NCI-H748 (cell line): Measurements from ENCODE around the gene CDH23.
A peak's percentile ranks its signal among the peaks of the same experiment; 100 is the strongest.

Experiments
- DNase-seq: peaks from one replicate; lab custom pipeline; 2025; ENCODE audit not compliant: unreplicated experiment; lab: John Stamatoyannopoulos, UW

Gene CDH23

DNA sequence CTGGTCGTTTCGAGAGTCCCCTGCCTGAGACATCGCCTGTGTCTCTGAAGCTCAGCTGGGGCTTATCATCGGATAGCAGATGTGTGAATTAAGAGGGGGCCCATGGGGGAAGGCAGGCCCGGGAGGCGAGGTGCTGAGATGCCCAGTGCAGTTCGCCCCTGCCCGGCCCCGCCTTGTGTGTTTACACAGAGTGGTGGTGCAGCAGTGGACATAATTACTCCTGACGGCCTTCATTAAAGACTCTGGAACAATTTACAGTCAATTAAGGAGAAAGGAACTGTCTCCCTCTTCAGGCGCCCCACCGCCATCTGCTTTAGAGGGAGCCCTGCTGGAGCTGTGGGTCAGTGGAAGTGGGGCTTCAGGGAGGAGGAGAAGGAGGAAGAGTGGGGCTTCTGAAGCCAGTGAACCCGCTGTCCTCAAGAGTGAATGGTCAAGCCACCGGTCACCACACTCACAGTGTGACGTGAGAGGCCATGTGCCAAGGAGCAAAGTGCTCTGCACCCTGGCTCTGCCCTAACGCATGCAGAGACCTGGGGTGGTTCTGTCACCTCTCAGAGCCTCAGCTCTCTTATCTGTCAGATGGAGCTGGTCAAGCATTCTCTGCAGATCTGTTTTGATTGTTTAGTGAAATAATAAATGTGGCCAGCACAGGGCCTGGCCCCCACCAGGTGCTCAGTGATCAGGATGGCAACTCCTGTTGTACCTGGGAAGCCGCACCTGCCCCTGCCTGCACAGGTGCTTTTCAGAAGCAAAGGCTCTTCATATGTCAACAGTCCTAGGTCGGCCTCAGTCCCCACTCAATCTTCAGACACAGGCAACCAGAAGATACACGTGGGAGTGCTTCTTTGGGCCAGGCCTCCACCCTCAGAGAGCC lies 65.6 kb downstream of the CDH23 start:
- peak; percentile 83 for DNase-seq

DNA sequence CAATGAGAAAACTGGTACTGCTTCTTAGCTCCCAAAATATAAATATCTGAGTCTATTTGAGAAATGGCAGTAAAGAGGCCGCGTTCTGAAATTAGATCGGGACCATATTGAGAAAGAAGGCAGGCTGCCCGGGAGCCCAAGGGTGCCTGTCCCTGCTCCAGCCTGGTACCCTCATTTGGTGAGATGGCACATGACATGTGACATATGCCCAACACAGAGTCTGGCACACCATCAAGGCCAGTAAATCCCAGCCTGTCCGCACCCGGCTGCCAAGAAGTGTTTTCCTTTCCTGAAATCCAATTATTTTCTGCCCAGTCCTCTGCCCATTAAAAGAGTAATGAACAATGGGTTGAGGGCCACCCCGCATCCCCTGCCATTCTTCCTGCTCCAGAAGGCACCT lies 66.4 kb downstream of the CDH23 start:
- DNase-seq, result no peak

DNA sequence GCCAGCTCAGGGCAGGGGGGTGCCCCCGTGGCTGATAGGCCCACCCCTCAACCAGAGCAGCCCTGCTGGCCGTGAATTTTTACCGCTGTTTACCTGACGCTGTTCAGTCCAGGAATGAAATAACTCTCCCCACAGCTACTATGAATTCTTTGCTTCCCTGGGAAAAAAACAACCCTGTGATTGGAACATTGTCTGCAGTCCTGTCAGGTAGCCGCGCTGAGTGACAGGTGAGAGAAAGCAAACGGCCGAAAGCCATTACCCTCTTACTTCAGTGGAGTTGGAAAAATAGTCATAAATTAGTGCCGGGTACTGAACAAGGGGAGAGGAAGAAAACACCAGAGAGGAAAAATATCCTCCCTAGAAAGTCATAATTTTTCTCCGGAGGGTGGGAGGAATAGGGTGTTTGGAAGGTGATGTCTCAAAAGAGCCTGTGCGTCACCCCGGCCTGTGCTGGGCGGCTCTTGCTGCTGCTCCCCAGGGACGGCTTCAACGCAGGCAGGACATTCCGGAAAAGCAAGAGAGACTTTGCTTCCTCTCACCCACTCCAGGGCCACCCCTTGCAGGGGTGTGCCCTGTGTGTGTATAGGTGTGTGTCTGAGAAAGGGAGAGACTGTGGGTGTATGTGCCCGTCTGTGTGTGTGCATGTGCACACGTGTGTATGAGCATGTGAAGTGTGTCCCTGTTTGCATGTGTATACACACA lies 69.0 kb downstream of the CDH23 start:
- no peak for DNase-seq

GRCh38 chr10:71466330-71466729 lies 69.6 kb downstream of the CDH23 start:
- DNase-seq, result no peak

- no peak for DNase-seq
These were observed 70.4 kb downstream of the CDH23 start for GRCh38 chr10:71467161-71467560.

DNA sequence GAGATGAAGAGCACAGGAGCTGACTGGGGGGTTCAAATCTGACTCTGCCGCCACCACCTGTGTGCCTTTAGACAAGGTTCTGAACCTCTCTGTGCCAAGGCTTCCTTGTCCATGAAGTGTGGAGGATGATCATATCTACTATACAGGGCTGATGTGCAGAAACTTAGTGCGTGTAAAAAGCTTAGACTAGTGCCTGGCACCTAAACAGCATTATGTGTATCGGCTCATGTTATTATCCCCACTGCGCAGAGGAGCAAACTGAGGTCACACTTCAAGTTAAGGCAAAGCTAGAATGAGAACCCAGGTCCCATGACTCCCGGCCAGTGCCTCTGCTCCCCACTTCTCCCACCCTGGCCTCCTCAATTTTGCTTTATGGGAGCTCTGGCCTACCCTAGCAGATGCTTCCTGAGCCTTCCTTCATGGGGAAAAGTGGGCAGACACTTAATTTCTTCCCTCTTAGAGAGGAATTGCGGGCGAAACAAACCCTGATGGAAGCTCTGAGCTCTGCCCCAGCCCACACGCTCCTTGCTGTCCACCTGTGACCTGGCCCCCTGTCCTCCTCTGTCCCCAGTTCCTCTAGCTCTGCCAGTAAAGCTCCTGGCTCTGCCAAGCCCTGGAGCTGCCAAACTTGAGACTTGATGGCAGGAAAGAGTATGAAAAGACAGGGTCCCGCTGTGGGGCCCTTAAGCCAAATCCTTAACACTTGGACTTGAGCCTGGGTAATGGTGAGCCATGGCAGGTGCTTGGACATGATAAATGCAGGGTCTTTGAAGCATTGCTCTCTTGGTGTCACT lies 71.0 kb downstream of the CDH23 start:
- no peak for DNase-seq

DNA sequence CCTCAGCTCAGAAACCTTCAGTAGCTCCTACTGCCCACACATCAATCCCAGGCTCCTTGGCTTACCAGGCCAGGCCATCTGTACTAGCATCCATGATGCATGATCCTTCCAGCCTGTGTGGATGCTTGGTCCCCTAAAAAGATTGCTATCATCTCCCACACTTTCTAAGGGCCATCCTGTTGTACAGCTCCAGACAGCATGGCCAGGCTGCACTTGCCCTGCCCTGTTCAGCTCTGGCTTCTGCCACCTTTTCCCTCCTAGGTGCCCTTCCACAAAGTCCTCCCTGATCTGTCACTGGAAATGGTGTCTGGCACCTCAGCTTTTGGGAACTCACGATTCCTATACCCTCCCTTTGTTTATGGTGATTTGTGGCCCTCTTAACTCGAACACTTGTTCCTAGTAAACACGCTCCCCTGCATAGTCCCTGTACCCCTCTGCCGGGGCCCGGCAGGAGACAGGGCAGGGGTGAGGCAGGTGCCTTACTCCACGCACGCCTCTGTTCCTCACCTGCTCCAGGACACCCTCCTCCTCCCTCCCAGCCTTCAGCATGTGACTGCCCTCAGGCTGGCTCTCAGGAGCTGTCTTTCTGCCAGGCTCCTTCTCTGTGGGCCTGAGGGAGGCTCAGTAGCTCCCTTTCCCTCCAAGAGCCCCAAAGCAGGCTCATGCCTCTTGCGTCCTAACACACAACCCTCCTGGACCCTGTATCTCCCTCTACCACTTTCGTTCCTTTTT lies 71.8 kb downstream of the CDH23 start:
- no peak for DNase-seq

DNA sequence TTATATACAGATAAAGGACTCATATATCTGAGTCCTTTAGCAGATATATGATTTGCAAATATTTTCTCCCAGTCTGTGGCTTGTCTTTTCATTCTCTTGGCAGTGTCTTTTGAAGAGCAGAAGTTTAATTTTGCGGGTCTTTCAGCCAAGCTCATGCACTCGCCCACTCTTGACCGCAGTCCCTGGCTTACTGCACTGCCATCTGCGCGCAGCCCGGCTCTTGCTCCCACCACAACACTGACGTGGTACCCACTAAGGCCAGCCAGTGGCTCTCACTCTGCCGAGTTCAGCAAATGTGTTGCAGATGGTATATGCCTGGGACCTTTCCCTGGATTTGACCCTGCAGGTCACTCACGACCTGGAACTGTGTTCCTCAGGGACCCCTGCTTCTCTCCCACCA lies 74.3 kb downstream of the CDH23 start:
- DNase-seq, result no peak

GRCh38 chr10:71471957-71472365 lies 75.2 kb downstream of the CDH23 start:
- DNase-seq, result no peak

GRCh38 chr10:71472466-71472865 lies 75.7 kb downstream of the CDH23 start:
- DNase-seq, result no peak

- no peak for DNase-seq
These were observed 76.2 kb downstream of the CDH23 start for GRCh38 chr10:71472912-71473311.

DNA sequence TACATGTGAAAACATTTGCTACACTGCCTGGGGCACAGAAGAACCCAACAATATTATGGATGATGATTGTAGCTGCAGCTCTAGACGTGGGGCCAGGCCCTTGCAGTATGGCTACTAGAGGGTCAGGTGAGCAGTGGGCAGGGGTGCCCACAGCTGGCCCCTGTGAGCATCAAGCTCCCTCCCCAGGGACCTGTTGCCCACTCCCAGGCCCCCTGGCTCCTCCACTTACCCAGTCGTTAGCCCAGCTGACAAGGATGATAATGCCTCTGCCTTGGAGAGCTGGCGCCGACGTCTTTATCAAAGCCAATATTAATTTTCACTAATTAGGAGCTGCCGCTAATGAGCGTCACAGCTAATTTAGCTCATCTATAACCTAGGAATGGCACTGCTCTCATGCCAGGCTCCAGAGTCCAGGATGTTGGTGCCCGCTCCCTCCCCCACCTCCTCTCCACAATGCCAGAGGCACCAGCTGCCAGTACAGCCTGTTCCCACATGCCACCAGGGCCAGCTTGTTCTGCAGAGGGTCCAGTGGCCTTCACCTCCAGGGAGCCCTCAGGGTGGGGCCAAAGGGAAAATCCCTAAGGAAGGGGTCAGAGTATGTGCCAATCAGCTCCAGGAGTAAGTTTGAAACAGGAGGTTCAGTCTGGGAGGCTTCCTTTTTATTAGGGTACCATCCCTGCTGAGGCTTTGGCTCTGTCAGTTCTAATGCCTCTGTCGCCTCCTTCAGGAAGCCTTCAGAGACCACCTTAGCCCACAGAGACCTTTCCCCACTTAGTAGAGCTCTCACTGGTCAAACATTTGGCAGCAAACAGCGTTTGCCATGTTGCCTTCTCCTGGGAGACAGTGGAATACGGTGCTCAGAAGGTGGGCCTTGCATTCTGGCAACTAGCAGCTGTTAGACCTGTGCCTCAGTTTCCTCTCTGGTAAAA lies 77.2 kb downstream of the CDH23 start:
- DNase-seq, result no peak

DNA sequence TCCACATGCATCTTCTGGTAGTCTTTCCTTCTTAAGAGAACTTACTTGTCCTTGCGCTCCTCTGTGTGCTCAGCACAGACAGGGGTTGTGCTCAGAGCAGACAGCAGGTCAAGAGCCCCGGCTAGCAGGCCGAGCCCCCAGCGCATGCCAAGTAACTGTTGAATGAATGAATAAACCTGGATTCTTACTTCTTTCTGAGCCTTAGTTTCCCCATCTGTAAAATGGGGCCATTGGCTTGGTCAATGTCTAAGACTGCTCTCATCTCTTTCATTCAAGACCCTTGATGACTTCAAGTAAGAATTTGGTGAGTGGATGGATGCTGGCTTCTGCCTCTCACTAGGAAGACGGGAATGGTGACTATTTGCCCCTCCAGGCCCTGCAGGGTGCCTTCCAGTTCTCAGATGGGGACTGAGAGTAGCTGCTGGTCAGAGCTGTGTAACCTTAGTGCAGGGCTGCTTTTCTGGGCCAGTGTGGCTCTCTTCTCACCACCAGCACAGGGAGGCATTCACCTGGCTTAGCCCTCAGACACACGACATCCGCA lies 78.1 kb downstream of the CDH23 start:
- no peak for DNase-seq

GRCh38 chr10:71475243-71475871 lies 78.6 kb downstream of the CDH23 start:
- no peak for DNase-seq

- DNase-seq, result no peak
These were observed 79.7 kb downstream of the CDH23 start for GRCh38 chr10:71476228-71477011.

DNA sequence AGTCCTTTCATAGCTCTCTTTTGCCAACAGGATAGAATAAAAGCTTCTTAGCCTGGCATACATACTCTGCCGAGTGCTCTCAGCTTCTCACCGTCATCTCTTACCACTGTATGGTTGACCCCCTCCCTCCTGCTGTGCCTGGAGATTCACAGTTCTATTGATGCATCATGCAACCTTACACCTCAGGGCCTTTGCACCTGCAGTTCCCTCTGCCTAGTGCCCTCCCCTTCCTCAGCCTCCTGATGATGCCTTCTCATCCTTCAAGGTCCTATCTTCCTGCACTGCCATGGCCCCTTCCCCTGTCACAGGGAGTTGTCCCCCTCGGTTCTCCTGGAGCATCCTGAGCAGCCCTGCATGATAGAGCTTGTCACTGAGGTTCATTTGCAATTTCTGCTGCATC lies 81.5 kb downstream of the CDH23 start:
- DNase-seq, result no peak

DNA sequence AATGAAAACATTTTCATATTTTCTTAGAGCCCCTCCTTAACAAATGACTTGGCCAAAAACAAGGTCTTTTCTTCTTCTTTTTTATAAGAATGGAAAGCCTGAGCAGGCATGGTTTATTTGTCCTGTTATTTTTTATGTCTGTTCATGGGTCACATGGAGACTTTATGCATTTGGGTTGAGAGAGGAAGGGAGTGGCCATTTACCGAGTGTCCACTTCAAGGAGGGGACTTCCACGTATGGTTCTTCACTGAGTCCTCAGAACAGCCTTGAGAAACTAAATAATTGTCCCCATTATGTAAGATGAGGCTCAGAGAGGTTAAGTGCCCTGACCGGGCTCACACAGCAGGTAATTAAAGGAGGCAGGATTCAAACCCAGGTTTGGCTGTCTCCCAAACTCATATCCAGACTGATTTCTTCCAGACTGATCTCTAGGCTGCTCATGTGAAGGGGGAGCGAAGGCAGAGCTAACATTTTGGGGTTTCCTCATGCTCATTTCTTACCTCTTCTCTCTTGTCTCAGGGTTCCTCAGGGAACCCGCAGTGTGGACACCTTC lies 82.2 kb downstream of the CDH23 start:
- no peak for DNase-seq

DNA sequence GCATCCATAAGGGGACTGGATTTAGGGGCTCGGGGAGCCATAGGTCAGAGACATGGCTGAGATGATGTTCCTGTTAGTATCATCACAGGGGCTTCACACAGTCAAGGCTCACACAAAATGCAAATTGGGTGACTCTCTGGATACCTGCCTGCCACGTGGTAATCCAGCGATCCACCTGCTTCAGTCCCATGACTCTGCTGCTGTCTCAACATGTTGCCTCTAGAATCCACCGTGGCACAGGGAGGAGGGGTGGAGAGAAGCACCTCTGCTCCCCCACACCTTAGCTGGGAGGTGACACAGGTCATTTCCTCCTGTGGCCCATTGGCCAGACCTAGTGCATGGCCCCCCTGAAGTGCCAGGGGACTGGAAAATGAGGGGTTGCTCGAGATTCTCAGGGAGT lies 83.1 kb downstream of the CDH23 start:
- DNase-seq, result no peak
